Measurements from ENCODE around the gene RNF10. TPM values are rescaled to one million over a fixed set of nuclear protein-coding genes. Genes with fewer than 3 reads are reported as not detected.

The RNF10 gene
- total RNA-seq, 6 experiments from 2014 or later: 70.8 to 111 (median 90.2) TPM

DNA sequence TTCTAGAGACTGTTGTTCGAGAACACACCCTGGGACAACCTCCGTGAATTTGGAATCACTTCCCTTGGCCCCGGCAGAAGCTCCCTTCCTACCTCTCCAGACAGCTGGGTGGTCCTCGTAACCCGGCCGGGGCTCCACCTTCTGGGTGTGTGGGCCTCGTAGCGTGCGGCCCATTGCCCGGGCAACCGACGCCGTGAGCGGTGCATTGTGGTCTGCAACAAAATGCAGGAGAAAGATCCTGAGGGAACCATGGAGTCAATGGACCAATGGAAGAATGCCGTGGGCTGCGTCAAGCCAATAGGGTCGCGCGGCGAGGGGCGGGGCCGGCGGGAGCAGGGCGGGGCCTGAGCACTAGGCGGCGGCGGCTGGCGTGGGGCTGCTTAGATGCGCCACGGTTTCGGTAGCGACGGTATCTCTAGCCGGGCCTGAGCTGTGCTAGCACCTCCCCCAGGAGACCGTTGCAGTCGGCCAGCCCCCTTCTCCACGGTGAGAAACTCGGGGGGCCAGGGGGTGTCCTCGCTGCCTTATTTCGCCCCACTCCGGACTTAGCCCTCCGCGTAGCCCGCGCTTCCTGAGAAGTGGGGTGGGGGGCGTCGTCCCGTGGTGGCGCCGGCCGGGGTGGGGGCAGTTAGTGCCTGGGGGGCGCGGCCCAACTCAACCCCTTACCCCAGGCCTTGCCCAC lies 38.3 kb upstream of the RNF10 start, which contains the start of gene DYNLL1:
Gene DYNLL1, plus strand, starts transcription at position 383 of the 682 bp plus-strand sequence. CDS start 309 bp downstream, outside the sequence.
- Histone ChIP-seq H3K27me3 (no peaks in the 10 kb centered on the region), H3K27ac (peak within 1 kb of the TSS; percentile 60 to 83 (median 70)), H3K4me3 (peak within 1 kb of the TSS; percentile 84 to 99 (median 97)), H3K36me3 (peaks cover 0 to 16% (median 8%) of the 10 kb centered on the region in 4 donors), H3K9me3 (no peaks in the 10 kb centered on the region), H3K4me1 (peaks cover 0 to 16% (median under 1%) of the 10 kb centered on the region in 4 donors)
- 0% methylated on average over 22 of the region's 53 CpGs for WGBS (ENCODE audit: insufficient coverage, low coverage, low lambda C conversion rate, missing lambda C conversion rate)
- DNase-seq: peak; percentile 97
- TF ChIP-seq, protein P1, sequence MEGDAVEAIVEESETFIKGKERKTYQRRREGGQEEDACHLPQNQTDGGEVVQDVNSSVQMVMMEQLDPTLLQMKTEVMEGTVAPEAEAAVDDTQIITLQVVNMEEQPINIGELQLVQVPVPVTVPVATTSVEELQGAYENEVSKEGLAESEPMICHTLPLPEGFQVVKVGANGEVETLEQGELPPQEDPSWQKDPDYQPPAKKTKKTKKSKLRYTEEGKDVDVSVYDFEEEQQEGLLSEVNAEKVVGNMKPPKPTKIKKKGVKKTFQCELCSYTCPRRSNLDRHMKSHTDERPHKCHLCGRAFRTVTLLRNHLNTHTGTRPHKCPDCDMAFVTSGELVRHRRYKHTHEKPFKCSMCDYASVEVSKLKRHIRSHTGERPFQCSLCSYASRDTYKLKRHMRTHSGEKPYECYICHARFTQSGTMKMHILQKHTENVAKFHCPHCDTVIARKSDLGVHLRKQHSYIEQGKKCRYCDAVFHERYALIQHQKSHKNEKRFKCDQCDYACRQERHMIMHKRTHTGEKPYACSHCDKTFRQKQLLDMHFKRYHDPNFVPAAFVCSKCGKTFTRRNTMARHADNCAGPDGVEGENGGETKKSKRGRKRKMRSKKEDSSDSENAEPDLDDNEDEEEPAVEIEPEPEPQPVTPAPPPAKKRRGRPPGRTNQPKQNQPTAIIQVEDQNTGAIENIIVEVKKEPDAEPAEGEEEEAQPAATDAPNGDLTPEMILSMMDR (IDR thresholded peaks at IDR 0.05): peak in 2 of 4 donors; percentile 13 to 17
- peak; percentile 82 for TF ChIP-seq POLR2A (IDR thresholded peaks at IDR 0.05)
- peak; percentile 98 to 99 (median 98) for ATAC-seq
- intact Hi-C loops (cut with DNase I): no loop called here

DNA sequence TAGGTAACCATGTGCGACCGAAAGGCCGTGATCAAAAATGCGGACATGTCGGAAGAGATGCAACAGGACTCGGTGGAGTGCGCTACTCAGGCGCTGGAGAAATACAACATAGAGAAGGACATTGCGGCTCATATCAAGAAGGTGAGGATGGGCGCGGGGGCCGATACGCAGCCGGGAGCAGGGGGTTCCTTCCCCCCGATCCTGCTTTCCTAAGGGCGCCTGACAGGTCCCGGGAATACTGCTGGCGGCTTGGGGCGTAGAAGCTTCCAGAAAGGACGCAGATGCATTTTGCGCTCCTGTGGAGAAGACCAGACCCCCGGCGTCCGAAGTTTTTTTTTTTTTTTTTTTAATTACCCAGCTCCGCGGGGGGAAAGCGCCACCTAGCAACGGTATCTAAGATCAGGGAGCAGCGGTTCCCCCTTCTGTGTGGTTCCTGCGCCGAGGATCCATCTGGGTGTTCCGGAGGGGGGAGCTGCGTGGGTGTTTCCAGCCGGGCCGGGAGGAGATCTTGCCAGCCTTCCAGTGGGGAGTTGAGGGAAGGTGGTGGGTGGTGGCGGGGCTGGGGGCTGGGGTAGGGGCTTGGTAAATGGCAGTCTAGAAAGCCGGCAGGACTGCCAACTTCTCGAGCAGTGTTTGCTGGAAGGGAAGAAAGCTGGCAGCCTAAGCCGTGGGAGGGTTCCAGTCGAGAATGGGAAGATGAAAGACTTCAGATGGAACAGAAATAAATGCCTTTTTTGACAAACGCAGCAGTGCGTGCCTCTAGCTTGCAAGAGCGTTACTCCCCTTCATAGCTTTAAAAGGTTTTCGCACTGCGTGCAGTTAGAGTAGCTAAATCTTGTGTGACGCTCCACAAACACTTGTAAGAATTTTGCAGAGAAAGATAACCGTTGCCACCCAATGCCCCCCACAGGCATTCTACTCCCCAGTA lies 37.5 kb upstream of the RNF10 start:
- H3K27me3 ChIP-seq: no peaks in the 10 kb centered on the region
- peak overlapping the region; percentile 84 to 99 (median 97) for H3K4me3 ChIP-seq
- H3K4me1 ChIP-seq: peaks cover 0 to 16% (median under 1%) of the 10 kb centered on the region in 4 donors
- intact Hi-C loops (cut with DNase I): no loop called here
- peak overlapping the region; percentile 60 to 83 (median 70) for H3K27ac ChIP-seq
- TF ChIP-seq, protein P1 (IDR thresholded peaks at IDR 0.05): peak in 1 of 4 donors; percentile 6
- TF ChIP-seq POLR2A (IDR thresholded peaks at IDR 0.05): no peak
- H3K9me3 ChIP-seq: no peaks in the 10 kb centered on the region
- DNase-seq: peak; percentile 70 to 77 (median 73)
- ATAC-seq: peak; percentile 64 to 74 (median 71)
- peaks cover 0 to 23% (median 8%) of the 10 kb centered on the region in 4 donors for H3K36me3 ChIP-seq
- 2% methylated on average over 28 of the region's 47 CpGs for WGBS (ENCODE audit: insufficient coverage, low coverage, low lambda C conversion rate, missing lambda C conversion rate)

DNA sequence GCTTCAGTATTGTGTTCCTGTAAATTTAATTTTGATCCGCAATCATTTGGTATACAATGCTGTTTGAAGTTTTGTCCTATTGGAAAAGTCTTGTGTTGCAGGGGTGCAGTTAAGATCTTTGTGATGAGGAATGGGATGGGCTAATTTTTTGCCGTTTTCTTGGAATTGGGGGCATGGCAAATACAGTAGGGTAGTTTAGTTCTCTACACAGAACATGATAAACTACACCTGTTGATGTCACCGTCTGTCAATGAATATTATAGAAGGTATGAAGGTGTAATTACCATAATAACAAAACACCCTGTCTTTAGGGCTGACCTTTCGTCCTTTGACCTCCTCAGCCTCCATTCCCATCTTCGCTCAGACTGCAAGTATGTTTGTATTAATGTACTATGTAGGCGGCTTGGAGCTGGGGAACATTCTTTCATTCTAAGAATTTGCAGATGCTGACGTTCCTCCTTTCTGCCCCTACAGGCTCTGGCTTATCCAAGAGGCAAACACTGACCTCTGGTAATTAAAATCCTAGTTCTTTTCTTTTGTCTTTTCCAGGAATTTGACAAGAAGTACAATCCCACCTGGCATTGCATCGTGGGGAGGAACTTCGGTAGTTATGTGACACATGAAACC lies 36.5 kb upstream of the RNF10 start:
- peak overlapping the region; percentile 84 to 99 (median 97) for H3K4me3 ChIP-seq

More for the DNA sequence above, 36.5 kb upstream of the RNF10 start:
- Histone ChIP-seq H3K27me3 (no peaks in the 10 kb centered on the region), H3K27ac (no peak overlapping the region), H3K9me3 (no peaks in the 10 kb centered on the region), H3K4me1 (peaks cover 0 to 16% (median under 1%) of the 10 kb centered on the region in 4 donors), H3K36me3 (peaks cover 0 to 27% (median 8%) of the 10 kb centered on the region in 4 donors)
- intact Hi-C loops (cut with DNase I): no loop called here
- 33% methylated on average over 9 of the region's 9 CpGs for WGBS (ENCODE audit: insufficient coverage, low coverage, low lambda C conversion rate, missing lambda C conversion rate)
- TF ChIP-seq, protein P1 (IDR thresholded peaks at IDR 0.05): no peak
- no peak for TF ChIP-seq POLR2A (IDR thresholded peaks at IDR 0.05)
- DNase-seq (no peak), ATAC-seq (no peak)
